ENCODE data around the gene SH3TC1. TPM values are rescaled to one million over a fixed set of nuclear protein-coding genes. Genes with fewer than 3 reads are reported as not detected.

The SH3TC1 gene
- total RNA-seq, 1 donor from 2014 or later = 50.6 TPM

DNA sequence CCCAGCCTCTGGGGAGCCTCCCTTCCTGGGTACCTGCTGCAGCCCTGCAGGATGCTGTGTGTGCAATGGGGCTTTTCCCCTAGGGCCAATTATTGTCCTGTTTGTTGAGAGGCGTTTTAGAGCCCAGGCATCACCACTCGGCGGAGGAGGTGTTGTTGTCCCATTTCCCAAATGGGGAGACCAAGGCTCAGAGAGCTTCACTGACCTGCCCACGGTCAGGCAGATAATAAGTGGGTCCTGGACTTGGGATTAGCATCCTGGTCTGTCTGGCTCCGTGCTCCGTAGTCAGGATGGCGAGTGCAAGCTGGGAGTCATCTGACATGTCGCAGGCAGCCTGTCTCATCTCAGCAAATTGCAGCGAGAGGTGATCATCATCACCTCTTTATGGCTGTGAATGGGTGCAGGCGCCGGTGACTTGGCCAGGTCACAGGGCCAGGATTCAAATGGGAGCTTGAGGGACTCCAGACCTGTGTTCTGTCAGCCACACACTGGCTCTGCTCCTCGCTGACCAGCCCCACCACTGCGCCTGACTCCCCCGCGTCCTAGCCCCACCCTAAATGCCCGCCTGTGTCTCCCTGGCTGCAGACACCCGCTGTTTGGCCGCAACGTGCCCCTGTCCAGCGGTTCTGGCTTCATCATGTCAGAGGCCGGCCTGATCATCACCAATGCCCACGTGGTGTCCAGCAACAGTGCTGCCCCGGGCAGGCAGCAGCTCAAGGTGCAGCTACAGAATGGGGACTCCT is 87.1 kb downstream of the SH3TC1 start:
- Histone ChIP-seq H3K36me3 (peaks cover 0 to 7% of the 10 kb centered on the region in 2 donors), H3K4me1 (peaks cover 16% of the 10 kb centered on the region), H3K4me3 (no peak overlapping the region), H3K9me3 (no peaks in the 10 kb centered on the region), H3K27me3 (no peaks in the 10 kb centered on the region), H3K27ac (no peak overlapping the region)
- TF ChIP-seq POLR2AphosphoS5 (IDR thresholded peaks at IDR 0.05; ENCODE audit: insufficient read depth in 1 of 2, low read depth in 1 of 2) (no peak), POLR2A (IDR thresholded peaks at IDR 0.05) (no peak)
- TF ChIP-seq, protein P1, sequence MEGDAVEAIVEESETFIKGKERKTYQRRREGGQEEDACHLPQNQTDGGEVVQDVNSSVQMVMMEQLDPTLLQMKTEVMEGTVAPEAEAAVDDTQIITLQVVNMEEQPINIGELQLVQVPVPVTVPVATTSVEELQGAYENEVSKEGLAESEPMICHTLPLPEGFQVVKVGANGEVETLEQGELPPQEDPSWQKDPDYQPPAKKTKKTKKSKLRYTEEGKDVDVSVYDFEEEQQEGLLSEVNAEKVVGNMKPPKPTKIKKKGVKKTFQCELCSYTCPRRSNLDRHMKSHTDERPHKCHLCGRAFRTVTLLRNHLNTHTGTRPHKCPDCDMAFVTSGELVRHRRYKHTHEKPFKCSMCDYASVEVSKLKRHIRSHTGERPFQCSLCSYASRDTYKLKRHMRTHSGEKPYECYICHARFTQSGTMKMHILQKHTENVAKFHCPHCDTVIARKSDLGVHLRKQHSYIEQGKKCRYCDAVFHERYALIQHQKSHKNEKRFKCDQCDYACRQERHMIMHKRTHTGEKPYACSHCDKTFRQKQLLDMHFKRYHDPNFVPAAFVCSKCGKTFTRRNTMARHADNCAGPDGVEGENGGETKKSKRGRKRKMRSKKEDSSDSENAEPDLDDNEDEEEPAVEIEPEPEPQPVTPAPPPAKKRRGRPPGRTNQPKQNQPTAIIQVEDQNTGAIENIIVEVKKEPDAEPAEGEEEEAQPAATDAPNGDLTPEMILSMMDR (IDR thresholded peaks at IDR 0.05) = no peak
- DNase-seq (ENCODE audit: extremely low spot score in 2 of 2) = no peak
- intact Hi-C loops (cut with DNase I) = no loop called here

DNA sequence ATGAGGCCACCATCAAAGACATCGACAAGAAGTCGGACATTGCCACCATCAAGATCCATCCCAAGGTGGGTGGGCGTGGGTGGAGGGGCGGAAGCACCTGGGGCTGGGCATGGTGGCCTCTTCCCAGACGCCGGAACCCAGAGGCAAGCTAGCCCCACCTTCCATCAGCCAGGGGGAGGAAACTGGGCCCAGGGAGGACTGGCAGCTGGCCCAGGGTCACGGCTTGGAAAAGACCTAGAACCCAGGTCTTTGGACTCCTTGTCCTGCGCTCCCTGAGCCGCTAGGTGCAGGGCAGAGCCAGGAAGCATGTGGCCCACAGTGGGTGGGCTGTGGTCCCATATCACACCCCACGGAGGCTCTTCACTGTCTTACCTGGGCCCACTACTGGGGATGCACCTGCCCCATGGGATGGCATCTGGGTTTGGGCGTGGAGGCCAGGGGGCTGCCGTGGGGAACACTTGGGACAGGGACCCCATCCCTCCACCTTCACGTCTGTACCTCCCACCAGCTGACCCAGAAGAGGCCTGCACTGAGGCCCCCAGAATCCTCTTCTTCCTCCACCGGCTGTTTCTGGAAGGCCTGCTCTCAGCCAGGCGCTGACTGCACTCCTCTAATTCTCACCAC is 87.7 kb downstream of the SH3TC1 start:
- TF ChIP-seq POLR2AphosphoS5 (IDR thresholded peaks at IDR 0.05; ENCODE audit: insufficient read depth in 1 of 2, low read depth in 1 of 2) (no peak), POLR2A (IDR thresholded peaks at IDR 0.05) (no peak)
- TF ChIP-seq, protein P1 (IDR thresholded peaks at IDR 0.05) = no peak
- Histone ChIP-seq H3K4me1 (peaks cover 9% of the 10 kb centered on the region), H3K9me3 (no peaks in the 10 kb centered on the region), H3K4me3 (no peak overlapping the region), H3K27me3 (no peaks in the 10 kb centered on the region), H3K36me3 (peaks cover 0 to 7% of the 10 kb centered on the region in 2 donors), H3K27ac (no peak overlapping the region)
- intact Hi-C loops (cut with DNase I) = no loop called here
- DNase-seq (ENCODE audit: extremely low spot score in 2 of 2) = no peak

DNA sequence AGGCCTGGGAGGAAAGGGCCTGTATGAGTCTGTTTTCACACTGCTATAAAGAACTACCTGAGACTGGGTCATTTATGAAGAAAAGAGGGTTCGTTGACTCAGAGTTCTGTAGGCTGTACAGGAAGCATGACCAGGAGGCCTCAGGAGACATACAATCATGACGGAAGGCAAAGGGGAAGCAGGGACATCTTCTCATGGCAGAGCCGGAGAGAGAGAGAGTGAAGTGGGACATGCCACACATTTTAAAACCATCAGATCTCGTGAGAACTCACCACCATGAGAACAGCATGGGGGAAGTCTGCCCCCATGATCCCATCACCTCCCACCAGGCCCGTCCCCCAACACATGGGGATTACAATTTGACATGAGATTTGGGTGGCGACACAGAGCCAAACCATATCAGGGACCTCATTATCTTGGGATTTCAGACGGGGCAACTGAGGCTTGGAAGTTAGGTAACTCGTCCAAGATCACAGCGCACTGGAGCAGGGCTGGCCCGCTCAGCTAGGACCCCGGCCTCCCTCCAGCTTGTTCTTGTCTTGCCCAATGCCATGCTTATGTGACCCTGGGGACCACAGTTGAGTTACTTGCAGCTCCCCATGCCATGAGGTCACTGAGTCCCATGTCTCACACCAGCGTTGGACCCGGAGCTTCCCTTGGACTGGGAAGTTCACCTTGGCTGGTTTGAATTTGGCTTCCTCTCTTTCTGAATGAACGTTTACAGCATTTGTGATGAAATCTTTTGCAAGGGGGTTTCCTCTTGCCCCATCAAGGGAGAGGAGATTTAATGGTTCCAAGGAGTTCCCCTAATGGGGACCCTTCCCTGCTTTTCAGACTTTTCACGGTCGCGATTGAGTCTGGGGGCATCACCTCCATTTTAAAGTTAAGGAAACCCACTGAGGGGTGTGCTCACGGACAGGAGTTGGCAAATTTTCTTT is 88.5 kb downstream of the SH3TC1 start:
- Histone ChIP-seq H3K36me3 (peaks cover 0 to 7% of the 10 kb centered on the region in 2 donors), H3K4me3 (no peak overlapping the region), H3K27ac (no peak overlapping the region), H3K27me3 (no peaks in the 10 kb centered on the region), H3K9me3 (no peaks in the 10 kb centered on the region), H3K4me1 (peaks cover 2% of the 10 kb centered on the region)
- DNase-seq (ENCODE audit: extremely low spot score in 2 of 2) = no peak
- intact Hi-C loops (cut with DNase I) = no loop called here
- no peak for TF ChIP-seq POLR2AphosphoS5 (IDR thresholded peaks at IDR 0.05; ENCODE audit: insufficient read depth in 1 of 2, low read depth in 1 of 2)
- TF ChIP-seq POLR2A (IDR thresholded peaks at IDR 0.05) = no peak
- TF ChIP-seq, protein P1 (IDR thresholded peaks at IDR 0.05) = no peak

DNA sequence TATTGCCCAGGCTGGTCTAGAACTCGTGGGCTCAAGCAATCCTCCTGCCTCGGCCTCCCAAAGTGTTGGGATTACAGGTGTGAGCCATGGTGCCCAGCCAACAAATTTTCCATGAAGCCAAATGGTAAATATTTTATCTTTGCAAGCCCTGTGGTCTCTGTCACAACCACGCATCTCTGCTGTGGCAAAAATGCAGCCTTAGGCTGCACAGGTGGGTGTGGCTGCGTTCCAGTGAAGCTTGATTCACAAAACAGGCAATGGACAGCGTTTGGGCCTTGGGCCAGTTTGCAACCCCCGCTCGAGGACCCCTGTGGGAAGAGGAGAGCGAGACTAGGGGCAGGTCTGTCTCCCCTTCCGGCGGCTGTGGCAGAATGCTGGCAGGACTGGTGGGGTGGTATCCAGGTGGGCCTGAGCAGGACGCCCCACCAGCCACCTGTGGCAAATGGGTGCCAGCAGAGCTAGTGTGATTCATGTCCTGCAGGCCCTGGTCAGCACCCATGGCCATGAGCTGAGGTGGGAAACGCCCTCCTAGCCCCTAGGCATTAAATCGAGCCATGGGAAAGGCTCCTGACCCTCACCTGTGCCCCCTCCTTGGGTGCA is 90.2 kb downstream of the SH3TC1 start:
- H3K4me3 ChIP-seq = no peak overlapping the region
- H3K27me3 ChIP-seq = no peaks in the 10 kb centered on the region
- TF ChIP-seq, protein P1 (IDR thresholded peaks at IDR 0.05) = no peak
- TF ChIP-seq POLR2A (IDR thresholded peaks at IDR 0.05) (no peak), POLR2AphosphoS5 (IDR thresholded peaks at IDR 0.05; ENCODE audit: insufficient read depth in 1 of 2, low read depth in 1 of 2) (no peak)
- H3K36me3 ChIP-seq = peaks cover 0 to 7% of the 10 kb centered on the region in 2 donors
- no peaks in the 10 kb centered on the region for H3K9me3 ChIP-seq
- no peaks in the 10 kb centered on the region for H3K4me1 ChIP-seq
- no peak overlapping the region for H3K27ac ChIP-seq
- intact Hi-C loops (cut with DNase I) = no loop called here
- no peak for DNase-seq (ENCODE audit: extremely low spot score in 2 of 2)

All from vagina (tissue), 2 donors.